Lower lobe of right lung (tissue), 2 donors: ENCODE measurements around the gene ZMYND15. TPM values are rescaled to one million over a fixed set of nuclear protein-coding genes. Genes with fewer than 3 reads are reported as not detected.
"Not testable (repeated sequence)": the region's sequence is repeated elsewhere in the genome, so short reads cannot be mapped to it uniquely, and the experiment has no call there.

ENCODE experiments used
- ATAC-seq, 2 donors: fragments of 200-7000 bp; cut with Tn5 transposase; one replicate each; pipeline ENCODE4 v1.9.1; 2020 to 2022; ENCODE audit warnings: mild to moderate bottlenecking in 2 of 2, moderate library complexity in 2 of 2
- DNase-seq: peaks from one replicate; pipeline ENCODE4 v3.0.0-alpha.2; 2020
- H3K27ac ChIP-seq: fragments of 200-600 bp; one replicate; pipeline ENCODE4 v1.8.0; 2022
- H3K27me3 ChIP-seq: fragments of 200-600 bp; one replicate; pipeline ENCODE4 v1.8.0; 2022; ENCODE audit warnings: low read depth
- H3K36me3 ChIP-seq: fragments of 200-600 bp; one replicate; pipeline ENCODE4 v1.8.0; 2022; ENCODE audit warnings: mild to moderate bottlenecking
- H3K4me1 ChIP-seq: fragments of 200-600 bp; one replicate; pipeline ENCODE4 v1.8.0; 2022
- H3K4me3 ChIP-seq: fragments of 200-600 bp; one replicate; pipeline ENCODE4 v1.8.0; 2022; ENCODE audit warnings: mild to moderate bottlenecking
- H3K9me3 ChIP-seq: fragments of 200-600 bp; one replicate; pipeline ENCODE4 v1.8.0; 2022
- intact Hi-C: fragments of 100-400 bp; cut with DNase I; formaldehyde crosslinking; loops from one replicate; pipeline ENCODE4 v1.11.0; 2022
- long read RNA-seq: library from polyadenylated mRNA; unstranded; transcript quantifications from one replicate; pipeline ENCODE4 v2.0.0, GENCODE V29; 2021
- total RNA-seq: library from RNA; stranded (reverse); fragmentation: NEBNext Ultra II Directional; extraction: Animal tissue kit (Norgen Biotek cat#: 25700); gene quantifications from one replicate; pipeline ENCODE4 v1.2.1, GENCODE V29; 2021
- TF ChIP-seq, protein P1 (sequence below): fragments of 200-600 bp; IDR thresholded peaks from one replicate; pipeline ENCODE4 v1.8.0; 2022; ENCODE audit warnings: antibody characterized with exemption, mild to moderate bottlenecking
- donor health status: DM: no; HTN: yes; CAD: no; lungs with severe emphysema.

ZMYND15 gene, protein sequence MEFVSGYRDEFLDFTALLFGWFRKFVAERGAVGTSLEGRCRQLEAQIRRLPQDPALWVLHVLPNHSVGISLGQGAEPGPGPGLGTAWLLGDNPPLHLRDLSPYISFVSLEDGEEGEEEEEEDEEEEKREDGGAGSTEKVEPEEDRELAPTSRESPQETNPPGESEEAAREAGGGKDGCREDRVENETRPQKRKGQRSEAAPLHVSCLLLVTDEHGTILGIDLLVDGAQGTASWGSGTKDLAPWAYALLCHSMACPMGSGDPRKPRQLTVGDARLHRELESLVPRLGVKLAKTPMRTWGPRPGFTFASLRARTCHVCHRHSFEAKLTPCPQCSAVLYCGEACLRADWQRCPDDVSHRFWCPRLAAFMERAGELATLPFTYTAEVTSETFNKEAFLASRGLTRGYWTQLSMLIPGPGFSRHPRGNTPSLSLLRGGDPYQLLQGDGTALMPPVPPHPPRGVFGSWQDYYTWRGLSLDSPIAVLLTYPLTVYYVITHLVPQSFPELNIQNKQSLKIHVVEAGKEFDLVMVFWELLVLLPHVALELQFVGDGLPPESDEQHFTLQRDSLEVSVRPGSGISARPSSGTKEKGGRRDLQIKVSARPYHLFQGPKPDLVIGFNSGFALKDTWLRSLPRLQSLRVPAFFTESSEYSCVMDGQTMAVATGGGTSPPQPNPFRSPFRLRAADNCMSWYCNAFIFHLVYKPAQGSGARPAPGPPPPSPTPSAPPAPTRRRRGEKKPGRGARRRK
- total RNA-seq, result 13.3 TPM
- long read RNA-seq, transcript ZMYND15-202 (14 exons, 2,411 nt), result major isoform, 7 of 23 reads
- long read RNA-seq, partial matches to known transcripts, result 2 of 23 reads
- long read RNA-seq, other reads (novel, unspliced or antisense), result 14 of 23 reads

DNA sequence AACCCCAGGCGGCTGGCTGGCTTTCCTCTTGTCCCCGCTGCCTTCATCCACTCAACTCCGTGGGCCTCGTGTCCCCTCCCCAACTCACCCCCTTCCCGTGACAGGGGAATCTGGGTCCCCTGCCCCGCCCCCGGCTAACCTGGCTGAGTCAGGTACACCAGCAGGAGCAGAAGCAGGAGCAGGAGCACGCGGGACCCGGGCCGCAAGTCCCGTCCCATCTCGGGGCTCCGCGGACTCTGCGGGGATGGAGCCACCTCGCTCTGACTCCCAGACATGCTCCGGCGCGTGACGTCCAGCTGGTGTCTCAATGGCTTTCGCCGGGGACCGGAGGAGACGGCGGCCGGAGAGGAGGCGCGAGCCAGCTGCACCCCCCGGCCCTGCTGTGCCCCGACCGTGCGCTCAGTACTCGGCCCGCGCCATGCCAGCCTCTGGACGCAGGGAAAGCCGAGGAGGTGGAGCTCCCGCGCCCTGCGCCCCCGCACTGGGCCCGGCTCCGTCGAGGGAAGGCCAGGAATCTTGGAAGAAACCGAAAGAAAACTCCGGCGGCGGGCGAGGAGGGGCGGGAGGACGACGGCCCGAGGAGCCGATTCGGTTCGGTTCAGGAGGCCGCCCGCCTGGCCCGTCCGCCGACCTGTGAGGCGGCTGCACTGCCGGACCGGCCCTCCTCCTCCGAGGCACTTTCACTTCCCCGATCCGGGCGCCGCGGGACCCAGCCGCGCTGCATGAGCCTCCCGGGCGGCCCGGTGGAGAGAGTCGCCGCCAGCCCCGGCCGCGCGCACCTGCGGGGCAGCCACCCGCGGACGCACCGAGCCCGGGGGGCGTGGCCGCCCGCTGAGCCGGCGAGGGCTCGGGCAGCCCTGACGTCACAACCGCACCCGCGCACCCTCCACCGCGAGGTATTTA, at the start of gene ZMYND15, which contains the start of gene CXCL16:
Gene ZMYND15, plus strand, starts transcription at position 712 of the 903 bp plus-strand sequence. CDS start 716 bp downstream, outside the sequence.
Gene CXCL16, minus strand, starts transcription at position 807 of the 903 bp plus-strand sequence. Its CDS starts 589 bp downstream, at position 218.
- peak; percentile 83 to 86 for ATAC-seq
- peak within 1 kb of the TSS; percentile 90 for H3K4me3 ChIP-seq
- peak within 1 kb of the TSS; percentile 84 for H3K27ac ChIP-seq
- intact Hi-C loops, result loop anchor here (10.0 kb wide), 1 partner anchor 45 kb away; the partner anchor contains the start of genes GLTPD2 and VMO1
- peaks cover 8% of the 10 kb centered on the region for H3K36me3 ChIP-seq
- TF ChIP-seq, protein P1, sequence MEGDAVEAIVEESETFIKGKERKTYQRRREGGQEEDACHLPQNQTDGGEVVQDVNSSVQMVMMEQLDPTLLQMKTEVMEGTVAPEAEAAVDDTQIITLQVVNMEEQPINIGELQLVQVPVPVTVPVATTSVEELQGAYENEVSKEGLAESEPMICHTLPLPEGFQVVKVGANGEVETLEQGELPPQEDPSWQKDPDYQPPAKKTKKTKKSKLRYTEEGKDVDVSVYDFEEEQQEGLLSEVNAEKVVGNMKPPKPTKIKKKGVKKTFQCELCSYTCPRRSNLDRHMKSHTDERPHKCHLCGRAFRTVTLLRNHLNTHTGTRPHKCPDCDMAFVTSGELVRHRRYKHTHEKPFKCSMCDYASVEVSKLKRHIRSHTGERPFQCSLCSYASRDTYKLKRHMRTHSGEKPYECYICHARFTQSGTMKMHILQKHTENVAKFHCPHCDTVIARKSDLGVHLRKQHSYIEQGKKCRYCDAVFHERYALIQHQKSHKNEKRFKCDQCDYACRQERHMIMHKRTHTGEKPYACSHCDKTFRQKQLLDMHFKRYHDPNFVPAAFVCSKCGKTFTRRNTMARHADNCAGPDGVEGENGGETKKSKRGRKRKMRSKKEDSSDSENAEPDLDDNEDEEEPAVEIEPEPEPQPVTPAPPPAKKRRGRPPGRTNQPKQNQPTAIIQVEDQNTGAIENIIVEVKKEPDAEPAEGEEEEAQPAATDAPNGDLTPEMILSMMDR, result no peak
- peaks cover 22% of the 10 kb centered on the region for H3K4me1 ChIP-seq
- no peaks in the 10 kb centered on the region for H3K9me3 ChIP-seq
- peaks cover 2% of the 10 kb centered on the region for H3K27me3 ChIP-seq
- peak; percentile 81 for DNase-seq

DNA sequence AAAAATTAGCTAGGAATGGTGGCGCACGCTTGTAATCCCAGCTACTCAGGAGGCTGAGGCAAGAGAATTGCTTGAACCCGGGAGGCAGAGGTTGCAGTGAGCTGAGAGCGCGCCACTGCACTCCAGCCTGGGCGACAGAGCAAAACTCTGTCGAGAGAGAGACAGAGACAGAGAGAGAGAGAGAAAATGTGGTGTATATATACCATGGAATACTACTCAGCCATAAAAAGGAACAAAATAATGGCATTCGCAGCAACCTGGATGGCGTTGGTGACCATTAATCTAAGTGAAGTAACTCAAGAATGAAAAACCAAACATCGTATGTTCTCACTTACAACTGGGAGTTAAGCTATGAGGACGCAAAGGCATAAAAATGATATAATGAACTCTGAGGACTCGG, 49.8 kb upstream of the ZMYND15 start:
- ATAC-seq, H3K9me3 ChIP-seq, H3K4me3 ChIP-seq, DNase-seq, H3K4me1 ChIP-seq, H3K27ac ChIP-seq, intact Hi-C loops, H3K27me3 ChIP-seq: not testable (repeated sequence)
- H3K36me3 ChIP-seq, result peaks cover 28% of the 10 kb centered on the region

DNA sequence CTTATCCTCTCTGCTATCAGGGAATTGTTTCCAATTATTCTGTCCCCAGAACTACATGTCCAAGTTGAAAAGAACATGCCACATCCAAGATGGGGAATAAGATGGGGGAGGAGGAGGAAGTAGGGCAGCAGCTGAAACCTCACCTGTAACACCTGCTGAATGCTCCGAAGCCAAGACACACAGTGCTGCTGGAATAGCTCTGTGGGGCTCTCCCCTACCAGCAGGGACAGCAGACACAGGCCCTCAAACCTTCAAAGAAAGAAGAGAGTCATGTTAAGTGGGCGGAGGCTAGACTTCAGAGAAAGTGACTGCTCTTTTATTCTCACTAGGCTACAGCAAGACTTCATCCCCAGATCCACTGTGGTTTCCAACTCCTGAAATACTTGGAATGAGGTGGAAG, 48.9 kb upstream of the ZMYND15 start:
- ATAC-seq, result no peak
- Histone ChIP-seq H3K27ac (no peak overlapping the region), H3K36me3 (peaks cover 25% of the 10 kb centered on the region), H3K4me3 (no peak overlapping the region), H3K27me3 (no peaks in the 10 kb centered on the region), H3K9me3 (no peaks in the 10 kb centered on the region), H3K4me1 (no peaks in the 10 kb centered on the region)
- intact Hi-C loops, result no loop called here
- no peak for DNase-seq
- TF ChIP-seq, protein P1, result no peak

DNA sequence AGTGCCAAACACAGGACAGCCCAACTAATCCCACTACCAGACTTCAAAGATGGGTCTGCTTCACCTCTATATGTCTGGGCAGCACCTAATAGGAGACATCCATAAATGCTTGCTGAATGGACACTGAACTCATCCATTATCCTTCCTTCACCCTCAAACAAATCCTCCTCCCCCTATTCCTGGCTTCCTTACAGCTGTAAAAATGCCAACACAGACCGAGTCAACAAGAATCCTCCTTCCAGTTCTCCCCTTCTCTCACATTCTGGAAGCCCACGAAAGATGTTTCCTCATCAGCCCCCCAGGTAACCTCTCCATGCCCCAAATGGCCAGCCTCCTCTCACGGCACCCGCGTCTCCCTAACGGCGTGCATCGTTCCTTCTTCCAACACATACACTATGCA, 47.9 kb upstream of the ZMYND15 start:
- ATAC-seq, result no peak
- no peak for DNase-seq
- Histone ChIP-seq H3K9me3 (no peaks in the 10 kb centered on the region), H3K36me3 (peaks cover 30% of the 10 kb centered on the region), H3K27me3 (no peaks in the 10 kb centered on the region), H3K27ac (no peak overlapping the region), H3K4me1 (no peaks in the 10 kb centered on the region), H3K4me3 (no peak overlapping the region)
- intact Hi-C loops, result no loop called here
- TF ChIP-seq, protein P1, result no peak

DNA sequence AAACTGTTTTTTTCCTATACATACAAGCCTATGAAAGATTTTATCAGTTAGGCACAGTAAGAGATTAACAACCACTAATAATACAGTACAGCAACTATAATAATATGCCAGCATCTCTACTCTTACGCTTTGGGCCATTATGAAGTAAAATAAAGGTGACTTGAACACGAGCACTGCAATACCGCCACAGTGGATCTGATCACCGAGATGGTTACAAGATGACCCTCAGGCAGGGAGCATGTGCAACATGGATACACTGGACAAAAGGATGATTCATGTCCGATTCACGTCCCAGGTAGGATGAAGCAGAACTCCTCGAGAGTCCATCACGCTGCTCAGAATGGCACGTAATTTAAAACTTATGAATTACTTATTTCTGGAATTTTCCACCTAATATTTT, 46.2 kb upstream of the ZMYND15 start:
- no peak for DNase-seq
- Histone ChIP-seq H3K27me3 (no peaks in the 10 kb centered on the region), H3K9me3 (no peaks in the 10 kb centered on the region), H3K4me3 (no peak overlapping the region), H3K27ac (no peak overlapping the region), H3K4me1 (no peaks in the 10 kb centered on the region), H3K36me3 (peaks cover 36% of the 10 kb centered on the region)
- TF ChIP-seq, protein P1, result no peak
- intact Hi-C loops, result no loop called here
- ATAC-seq, result no peak
